ENCODE measurements around the gene STAMBPL1.
A peak's percentile ranks its signal among the peaks of the same experiment; 100 is the strongest.

Gene STAMBPL1

DNA sequence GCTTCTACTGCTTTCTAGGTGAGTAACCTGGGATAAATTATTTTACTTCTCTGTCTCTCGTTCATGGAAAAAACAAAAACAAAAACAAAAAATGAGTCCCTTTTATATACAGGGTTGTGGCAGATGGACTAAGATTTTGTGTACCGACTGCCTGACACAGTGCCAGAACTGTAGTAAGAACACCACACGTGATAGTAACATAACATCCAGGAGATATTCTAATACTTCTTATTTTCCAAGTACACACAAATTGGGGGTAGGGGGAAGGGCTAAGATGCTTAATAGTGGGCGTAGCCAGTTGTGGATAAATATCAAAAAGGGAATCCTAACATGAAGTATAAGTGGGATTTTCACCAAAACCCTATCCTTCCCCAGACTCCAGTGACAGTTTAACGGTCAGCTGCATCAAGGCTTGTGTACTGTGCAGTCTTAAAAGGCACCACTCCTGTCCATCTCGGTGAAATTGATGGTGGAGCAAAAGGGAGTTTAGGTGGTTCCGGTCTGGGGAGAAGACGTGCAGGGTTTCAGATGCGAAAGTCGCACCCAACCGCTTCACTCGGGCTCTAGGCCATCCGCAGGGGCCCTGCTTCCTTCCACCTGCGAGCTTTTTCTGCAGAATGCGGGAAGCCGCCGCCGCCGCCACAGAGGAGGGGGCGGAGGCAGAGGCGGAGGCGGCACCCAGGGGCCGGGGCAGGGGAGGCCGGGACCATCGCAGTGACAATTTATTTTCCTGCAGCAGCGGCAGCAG lies at the start of gene STAMBPL1:
TSS of gene STAMBPL1 (plus strand) at position 712 of the 748 bp plus-strand sequence. CDS start 21,464 bp downstream, outside the sequence.
- POLR2A ChIA-PET = interaction anchor here (0.7 to 1.3 kb wide), 7 partner anchors 9 to 52 kb away, joined by 3 to 7 read pairs (median 3); no protein-coding TSS in a partner anchor
- TF ChIP-seq, protein P1, sequence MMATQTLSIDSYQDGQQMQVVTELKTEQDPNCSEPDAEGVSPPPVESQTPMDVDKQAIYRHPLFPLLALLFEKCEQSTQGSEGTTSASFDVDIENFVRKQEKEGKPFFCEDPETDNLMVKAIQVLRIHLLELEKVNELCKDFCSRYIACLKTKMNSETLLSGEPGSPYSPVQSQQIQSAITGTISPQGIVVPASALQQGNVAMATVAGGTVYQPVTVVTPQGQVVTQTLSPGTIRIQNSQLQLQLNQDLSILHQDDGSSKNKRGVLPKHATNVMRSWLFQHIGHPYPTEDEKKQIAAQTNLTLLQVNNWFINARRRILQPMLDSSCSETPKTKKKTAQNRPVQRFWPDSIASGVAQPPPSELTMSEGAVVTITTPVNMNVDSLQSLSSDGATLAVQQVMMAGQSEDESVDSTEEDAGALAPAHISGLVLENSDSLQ (IDR thresholded peaks at IDR 0.05) = peak; percentile 23; the same call in 1 of the 2 replicates
- TF ChIP-seq HDGF (IDR thresholded peaks at IDR 0.05; ENCODE audit: borderline replicate concordance) (no peak), LEF1 (IDR thresholded peaks at IDR 0.05; ENCODE audit: borderline replicate concordance) (no peak)
- DNase-seq (ENCODE audit: extremely low spot score) = no peak
- CTCF ChIA-PET = no interaction called here

DNA sequence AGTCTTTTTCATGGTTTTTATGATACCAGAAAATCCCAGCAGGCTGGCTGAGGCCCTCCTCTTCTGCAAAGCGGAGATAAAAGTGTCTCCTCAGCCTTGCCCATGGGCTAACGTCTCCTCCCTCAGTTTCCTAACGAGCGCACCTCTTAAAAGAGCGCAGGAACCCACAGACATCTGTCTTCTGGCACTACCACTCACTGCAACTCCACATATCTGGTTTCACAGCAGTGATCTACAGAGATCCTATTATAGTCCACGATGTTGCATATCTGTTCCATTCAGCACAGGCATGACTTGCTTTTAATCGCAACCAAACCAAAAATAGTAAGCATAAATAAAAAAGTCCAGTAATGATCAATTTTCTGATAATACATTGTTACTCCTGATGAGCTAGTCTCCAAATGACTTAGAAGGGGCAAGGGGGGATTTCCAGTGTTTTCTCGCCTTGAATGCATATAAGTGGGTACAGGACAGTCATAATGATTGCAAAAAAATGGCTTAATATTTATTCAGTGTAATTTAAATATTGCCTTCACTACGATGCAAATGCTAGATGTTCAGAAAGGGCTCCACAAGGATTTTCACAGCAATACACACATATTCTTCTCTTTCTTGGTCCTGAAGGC lies 49.3 kb upstream of the STAMBPL1 start:
- POLR2A ChIA-PET = no interaction called here

DNA sequence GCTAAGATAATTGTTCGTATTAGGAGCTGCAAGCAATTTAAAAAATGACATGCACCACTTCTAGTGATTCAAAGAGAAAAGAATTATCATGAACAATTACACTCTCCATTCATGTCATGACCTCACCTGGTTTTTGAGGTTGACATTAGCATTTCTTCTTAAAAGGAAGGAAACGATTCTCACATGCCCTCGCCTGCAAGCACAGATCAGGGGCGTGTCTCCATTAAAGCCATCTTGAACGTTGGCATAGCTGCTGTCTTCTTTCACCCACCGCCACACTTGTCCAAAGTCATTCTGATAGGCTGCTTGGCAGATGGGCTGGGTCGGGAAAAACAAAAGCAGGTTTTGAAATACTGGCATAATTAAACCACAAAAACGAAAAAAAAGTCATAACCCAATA lies 48.3 kb upstream of the STAMBPL1 start:
- TF ChIP-seq FOXK2 (IDR thresholded peaks at IDR 0.05) = no peak
- TF ChIP-seq SUZ12 (IDR thresholded peaks at IDR 0.05) = no peak
- TF ChIP-seq SP1 (IDR thresholded peaks at IDR 0.05) = no peak
- TF ChIP-seq ARNT (IDR thresholded peaks at IDR 0.05) = no peak
- no peak for TF ChIP-seq LEF1 (IDR thresholded peaks at IDR 0.05; ENCODE audit: borderline replicate concordance)
- no peak for TF ChIP-seq ZNF384 (IDR thresholded peaks at IDR 0.05)
- TF ChIP-seq, protein P1 (IDR thresholded peaks at IDR 0.05) = no peak
- TF ChIP-seq FOXA1 (IDR thresholded peaks at IDR 0.05) = no peak
- no peak for TF ChIP-seq BHLHE40 (IDR thresholded peaks at IDR 0.05; ENCODE audit: borderline replicate concordance)
- no peak for TF ChIP-seq ELF4 (IDR thresholded peaks at IDR 0.05)
- TF ChIP-seq HDGF (IDR thresholded peaks at IDR 0.05; ENCODE audit: borderline replicate concordance) = no peak
- no peak for TF ChIP-seq CTBP1 (IDR thresholded peaks at IDR 0.05; ENCODE audit: borderline replicate concordance)
- POLR2A ChIA-PET = no interaction called here
- CTCF ChIA-PET = interaction anchor here (0.6 to 1.8 kb wide), 3 partner anchors 21 to 105 kb away, joined by 4 to 10 read pairs (median 7); no protein-coding TSS in a partner anchor
- DNase-seq (ENCODE audit: extremely low spot score) = no peak

More for the DNA sequence above, 49.3 kb upstream of the STAMBPL1 start:
- TF ChIP-seq TARDBP (IDR thresholded peaks at IDR 0.05) (no peak), ELF4 (IDR thresholded peaks at IDR 0.05) (no peak), HDGF (IDR thresholded peaks at IDR 0.05; ENCODE audit: borderline replicate concordance) (no peak), BHLHE40 (IDR thresholded peaks at IDR 0.05; ENCODE audit: borderline replicate concordance) (no peak), NFRKB (IDR thresholded peaks at IDR 0.05) (no peak), LEF1 (IDR thresholded peaks at IDR 0.05; ENCODE audit: borderline replicate concordance) (no peak), ZNF384 (IDR thresholded peaks at IDR 0.05) (no peak), SP1 (IDR thresholded peaks at IDR 0.05) (no peak), L3MBTL2 (conservative IDR thresholded peaks at IDR 0.05) (no peak), CTBP1 (IDR thresholded peaks at IDR 0.05; ENCODE audit: borderline replicate concordance) (no peak), FOXK2 (IDR thresholded peaks at IDR 0.05) (no peak)
- DNase-seq (ENCODE audit: extremely low spot score) = no peak
- CTCF ChIA-PET = interaction anchor here (0.6 to 0.7 kb wide), 3 partner anchors 106 to 812 kb away, joined by 3 to 7 read pairs (median 3); no protein-coding TSS in a partner anchor

DNA sequence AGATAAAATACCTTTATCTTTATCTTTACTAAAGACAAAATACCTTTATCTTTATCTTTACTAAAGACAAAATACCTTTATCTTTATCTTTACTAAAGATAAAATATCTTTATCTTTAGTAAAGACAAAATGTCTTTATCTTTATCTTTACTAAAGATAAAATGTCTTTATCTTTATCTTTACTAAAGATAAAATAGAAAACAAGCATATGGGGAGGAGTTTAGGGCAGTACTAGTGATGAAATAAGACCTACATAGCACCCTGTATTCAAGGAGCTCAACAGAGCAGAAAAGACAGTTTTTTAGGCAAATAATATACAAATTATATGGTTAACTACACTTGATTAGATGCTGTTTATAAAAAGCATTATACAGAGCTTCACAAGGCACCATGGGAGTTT lies 47.7 kb upstream of the STAMBPL1 start:
- CTCF ChIA-PET = interaction anchor here (1.8 kb wide), 1 partner anchor 100 kb away, joined by 10 read pairs; no protein-coding TSS in a partner anchor

DNA sequence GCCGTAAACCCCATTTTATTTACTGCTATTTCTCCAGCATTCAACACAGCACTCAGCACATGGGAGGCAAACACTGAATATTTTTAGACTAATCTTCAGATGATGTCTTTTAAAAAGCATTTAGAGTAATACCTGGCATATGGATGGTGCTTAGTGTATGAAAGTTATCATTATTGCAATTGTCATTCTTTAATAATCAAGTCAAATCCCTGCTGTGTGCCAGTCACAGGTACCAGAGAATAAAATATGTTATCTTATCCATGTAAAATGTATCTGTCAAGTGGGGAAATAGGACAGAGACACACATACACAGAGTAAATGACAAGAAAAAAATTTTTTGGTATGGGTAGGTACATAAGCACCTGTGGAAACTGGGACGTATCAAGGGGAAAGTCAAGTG lies 46.9 kb upstream of the STAMBPL1 start:
- DNase-seq (ENCODE audit: extremely low spot score) = no peak
- CTCF ChIA-PET = interaction anchor here (1.8 to 5.0 kb wide), 2 partner anchors 99 to 100 kb away, joined by 10 to 112 read pairs; no protein-coding TSS in a partner anchor
- POLR2A ChIA-PET = no interaction called here
- no peak for TF ChIP-seq L3MBTL2 (conservative IDR thresholded peaks at IDR 0.05)
- TF ChIP-seq, protein P1 (IDR thresholded peaks at IDR 0.05) = peak; percentile 49

More for the DNA sequence above, 47.7 kb upstream of the STAMBPL1 start:
- DNase-seq (ENCODE audit: extremely low spot score) = no peak
- POLR2A ChIA-PET = no interaction called here
- TF ChIP-seq L3MBTL2 (conservative IDR thresholded peaks at IDR 0.05) (no peak), SUZ12 (IDR thresholded peaks at IDR 0.05) (no peak), HDGF (IDR thresholded peaks at IDR 0.05; ENCODE audit: borderline replicate concordance) (no peak), TARDBP (IDR thresholded peaks at IDR 0.05) (no peak), ELF4 (IDR thresholded peaks at IDR 0.05) (no peak), FOXM1 (IDR thresholded peaks at IDR 0.05; ENCODE audit: borderline replicate concordance) (no peak), ZNF384 (IDR thresholded peaks at IDR 0.05) (no peak), SP1 (IDR thresholded peaks at IDR 0.05) (no peak), LEF1 (IDR thresholded peaks at IDR 0.05; ENCODE audit: borderline replicate concordance) (no peak), BHLHE40 (IDR thresholded peaks at IDR 0.05; ENCODE audit: borderline replicate concordance) (no peak), NFRKB (IDR thresholded peaks at IDR 0.05) (no peak), ARNT (IDR thresholded peaks at IDR 0.05) (no peak), FOXK2 (IDR thresholded peaks at IDR 0.05) (no peak), FOXA1 (IDR thresholded peaks at IDR 0.05) (no peak), CTBP1 (IDR thresholded peaks at IDR 0.05; ENCODE audit: borderline replicate concordance) (no peak)
- TF ChIP-seq, protein P1 (IDR thresholded peaks at IDR 0.05) = no peak
